OCI-LY7 (cell line): Measurements from ENCODE around the gene IGFBP2. TPM values are rescaled to one million over a fixed set of nuclear protein-coding genes. Genes with fewer than 3 reads are reported as not detected.

Source experiments
- BruUV-seq: library from RNA; stranded (reverse); fragments of 400-500 nt; replicated peaks from 2 replicates; lab custom pipeline; 2021; lab: Mats Ljungman, UMichigan
- CTCF ChIA-PET: fragments of 300-600 bp; sonication (Branson Sonifier 250); formaldehyde crosslinking; loops from one replicate; lab custom pipeline; 2022; ENCODE audit warnings: antibody characterized with exemption; ENCODE audit not compliant: unreplicated experiment; lab: Charles Lee
- POLR2A ChIA-PET: fragments of 300-600 bp; sonication (Branson Sonifier 250); formaldehyde crosslinking; loops from one replicate; lab custom pipeline; 2022; ENCODE audit warnings: antibody characterized with exemption; lab: Charles Lee
- DNase-seq: peaks from one replicate; pipeline ENCODE4 v3.0.0-alpha.2; 2015; ENCODE audit warnings: low spot score
- H2AFZ ChIP-seq: fragments of 200-600 bp; sonication (generic), shearing (Covaris generic); 2 replicates; pipeline ENCODE4 v1.6.1; 2014; ENCODE audit warnings: mild to moderate bottlenecking, antibody characterized with exemption, low read length, moderate library complexity
- H3K27ac ChIP-seq: fragments of 200-600 bp; sonication (generic); 2 replicates; pipeline ENCODE4 v1.5.1; 2014; ENCODE audit warnings: mixed run types, low read depth, mild to moderate bottlenecking, moderate library complexity, low read length, inconsistent platforms; ENCODE audit not compliant: poor library complexity, severe bottlenecking
- H3K36me3 ChIP-seq: fragments of 200-600 bp; sonication (generic); 2 replicates; pipeline ENCODE4 v1.6.1; 2014; ENCODE audit warnings: mild to moderate bottlenecking, antibody characterized with exemption, low read length, moderate library complexity, mixed read lengths; ENCODE audit not compliant: insufficient read depth
- H3K4me1 ChIP-seq: fragments of 200-600 bp; sonication (generic); 2 replicates; pipeline ENCODE4 v1.5.1; 2014; ENCODE audit warnings: mild to moderate bottlenecking, low read length; ENCODE audit not compliant: insufficient read depth, poor library complexity, severe bottlenecking
- H3K4me2 ChIP-seq: fragments of 200-600 bp; sonication (generic); 2 replicates; pipeline ENCODE4 v1.6.1; 2014; ENCODE audit warnings: mild to moderate bottlenecking, low read length
- H3K4me3 ChIP-seq: fragments of 200-600 bp; sonication (generic); 2 replicates; pipeline ENCODE4 v1.5.1; 2014; ENCODE audit warnings: mild to moderate bottlenecking, low read depth, low read length; ENCODE audit not compliant: poor library complexity, severe bottlenecking
- H3K79me2 ChIP-seq: fragments of 200-600 bp; sonication (generic); 2 replicates; pipeline ENCODE4 v1.6.1; 2016; ENCODE audit warnings: low read depth, mild to moderate bottlenecking, low read length, moderate library complexity, mixed read lengths; ENCODE audit not compliant: insufficient read depth
- H3K9me2 ChIP-seq: fragments of 200-600 bp; sonication (generic); 2 replicates; pipeline ENCODE4 v1.6.1; 2016; ENCODE audit warnings: mild to moderate bottlenecking, low read length, mixed read lengths; ENCODE audit not compliant: insufficient read depth
- H3K9me3 ChIP-seq: fragments of 200-600 bp; sonication (generic); 2 replicates; pipeline ENCODE4 v1.6.1; 2014; ENCODE audit warnings: mild to moderate bottlenecking, mixed run types, low read length, mixed read lengths
- H4K20me1 ChIP-seq: fragments of 200-600 bp; sonication (generic); 2 replicates; pipeline ENCODE4 v1.6.1; 2014; ENCODE audit warnings: mild to moderate bottlenecking, antibody characterized with exemption, low read length, moderate library complexity, mixed read lengths; ENCODE audit not compliant: insufficient read depth
- EZH2phosphoT487 ChIP-seq: fragments of 200-600 bp; sonication (generic); IDR thresholded peaks from 2 replicates; pipeline ENCODE4 v1.6.1; 2018; ENCODE audit warnings: low read depth, borderline replicate concordance, mild to moderate bottlenecking, mixed run types, antibody characterized with exemption, low read length, moderate library complexity, mixed read lengths
- intact Hi-C: fragments of 100-400 bp; cut with micrococcal nuclease; formaldehyde crosslinking; loops from one replicate; pipeline ENCODE4 v1.10.0; 2022; ENCODE audit not compliant: unreplicated experiment
- total RNA-seq, 2 experiments: library from RNA; depleted of rRNA in 1 of 2; stranded (reverse); fragments of >200 nt in 1 of 2; shearing (Covaris generic) in 1 of 2; gene quantifications; 2 replicates each; pipeline ENCODE4 v1.2.3, GENCODE V29; 2014 to 2022
- TF ChIP-seq, protein P1 (sequence below): fragments of 200-600 bp; sonication (generic); conservative IDR thresholded peaks from 2 replicates; pipeline ENCODE4 v1.5.1; 2014; ENCODE audit warnings: mild to moderate bottlenecking, antibody characterized with exemption, low read length, moderate library complexity, mixed read lengths

The IGFBP2 gene
- total RNA-seq, 2 experiments from 2014 or later, result 0.66 TPM; not detected in 1

DNA sequence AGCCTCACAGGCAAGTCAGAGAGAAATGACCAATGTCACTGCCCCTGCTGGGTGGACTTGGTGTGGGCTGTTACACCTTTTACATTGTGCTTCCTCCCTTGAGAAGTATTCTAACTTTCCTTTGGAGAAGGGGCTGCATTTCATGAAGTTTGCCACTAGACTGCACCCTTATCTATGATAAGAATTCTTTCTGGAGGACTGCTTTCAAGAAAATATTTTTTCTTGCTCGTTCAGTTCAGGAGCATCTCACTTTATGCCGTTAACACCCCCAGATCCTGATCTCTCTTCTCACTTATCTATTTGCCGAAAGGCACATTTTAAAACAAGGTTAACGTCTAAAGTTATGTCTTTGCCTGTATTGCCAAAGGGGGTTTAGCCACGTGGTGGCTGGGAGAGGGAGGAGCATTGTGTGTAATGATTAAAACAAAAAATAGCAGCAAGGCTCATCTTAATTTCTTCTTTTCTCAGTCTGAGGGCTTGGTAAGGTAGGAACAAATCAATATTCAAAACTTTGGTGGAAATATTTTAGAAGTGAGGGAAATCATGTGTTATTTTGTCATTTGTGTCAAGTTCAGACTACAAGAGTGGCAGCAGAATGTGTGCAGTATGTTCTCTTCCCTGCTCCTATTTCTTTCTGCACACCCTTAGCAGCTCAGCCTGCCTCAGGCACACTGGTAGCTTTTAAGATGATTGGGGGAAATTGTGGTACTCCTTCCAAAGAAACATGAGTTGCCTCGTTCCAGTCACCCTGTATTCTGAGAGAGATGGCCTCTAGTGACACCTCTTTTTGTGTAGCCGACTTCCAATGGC, 63.7 kb downstream of the IGFBP2 start:
- H3K27ac ChIP-seq, result no peak overlapping the region
- H3K79me2 ChIP-seq, result no peaks in the 10 kb centered on the region
- H2AFZ ChIP-seq, result no peak overlapping the region
- intact Hi-C loops, result loop anchor here (5.0 kb wide), 1 partner anchor 815 kb away; no protein-coding TSS in a partner anchor
- no peaks in the 10 kb centered on the region for H4K20me1 ChIP-seq
- no TSS peak for BruUV-seq
- ChIA-PET POLR2A (no interaction called here), CTCF (no interaction called here)
- H3K4me2 ChIP-seq, result no peak overlapping the region
- no peak overlapping the region for H3K4me3 ChIP-seq
- H3K9me2 ChIP-seq, result no peaks in the 10 kb centered on the region
- peak; percentile 5 for DNase-seq
- no peaks in the 10 kb centered on the region for H3K9me3 ChIP-seq
- H3K4me1 ChIP-seq, result no peaks in the 10 kb centered on the region
- TF ChIP-seq EZH2phosphoT487, result no peak
- TF ChIP-seq, protein P1, sequence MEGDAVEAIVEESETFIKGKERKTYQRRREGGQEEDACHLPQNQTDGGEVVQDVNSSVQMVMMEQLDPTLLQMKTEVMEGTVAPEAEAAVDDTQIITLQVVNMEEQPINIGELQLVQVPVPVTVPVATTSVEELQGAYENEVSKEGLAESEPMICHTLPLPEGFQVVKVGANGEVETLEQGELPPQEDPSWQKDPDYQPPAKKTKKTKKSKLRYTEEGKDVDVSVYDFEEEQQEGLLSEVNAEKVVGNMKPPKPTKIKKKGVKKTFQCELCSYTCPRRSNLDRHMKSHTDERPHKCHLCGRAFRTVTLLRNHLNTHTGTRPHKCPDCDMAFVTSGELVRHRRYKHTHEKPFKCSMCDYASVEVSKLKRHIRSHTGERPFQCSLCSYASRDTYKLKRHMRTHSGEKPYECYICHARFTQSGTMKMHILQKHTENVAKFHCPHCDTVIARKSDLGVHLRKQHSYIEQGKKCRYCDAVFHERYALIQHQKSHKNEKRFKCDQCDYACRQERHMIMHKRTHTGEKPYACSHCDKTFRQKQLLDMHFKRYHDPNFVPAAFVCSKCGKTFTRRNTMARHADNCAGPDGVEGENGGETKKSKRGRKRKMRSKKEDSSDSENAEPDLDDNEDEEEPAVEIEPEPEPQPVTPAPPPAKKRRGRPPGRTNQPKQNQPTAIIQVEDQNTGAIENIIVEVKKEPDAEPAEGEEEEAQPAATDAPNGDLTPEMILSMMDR, result peak; percentile 66
- no peaks in the 10 kb centered on the region for H3K36me3 ChIP-seq

DNA sequence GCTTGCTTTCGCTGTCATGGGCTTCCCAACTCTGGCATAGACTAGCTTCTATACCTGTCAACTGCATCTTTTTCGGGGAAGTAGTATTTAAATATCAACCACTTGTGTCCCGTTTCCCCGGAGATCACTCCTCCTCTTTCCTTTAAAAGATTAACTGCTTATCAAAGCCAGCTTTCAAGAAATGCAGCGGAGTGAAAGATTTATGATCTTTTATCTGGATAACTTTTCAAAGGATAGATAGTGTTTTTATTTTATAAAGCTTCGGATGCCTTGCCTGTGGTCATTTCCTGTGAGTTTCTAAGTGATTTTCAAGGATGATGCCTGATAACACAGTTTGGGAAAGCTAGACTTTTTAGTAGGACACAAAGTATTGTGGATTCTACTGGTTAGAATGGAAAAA, 65.1 kb downstream of the IGFBP2 start:
- Histone ChIP-seq H3K36me3 (no peaks in the 10 kb centered on the region), H2AFZ (no peak overlapping the region), H3K4me1 (no peaks in the 10 kb centered on the region), H3K79me2 (no peaks in the 10 kb centered on the region), H3K9me3 (no peaks in the 10 kb centered on the region), H3K4me3 (no peak overlapping the region), H3K27ac (no peak overlapping the region), H3K9me2 (no peaks in the 10 kb centered on the region), H3K4me2 (no peak overlapping the region), H4K20me1 (no peaks in the 10 kb centered on the region)
- POLR2A ChIA-PET, result interaction anchor here (1.2 kb wide), 1 partner anchor 10 kb away, joined by 3 read pairs; no protein-coding TSS in a partner anchor
- TF ChIP-seq, protein P1, result no peak
- TF ChIP-seq EZH2phosphoT487, result no peak
- CTCF ChIA-PET, result no interaction called here
- no TSS peak for BruUV-seq
- DNase-seq, result no peak
- intact Hi-C loops, result loop anchor here (2.0 to 5.0 kb wide), 2 partner anchors 445 to 814 kb away; no protein-coding TSS in a partner anchor

DNA sequence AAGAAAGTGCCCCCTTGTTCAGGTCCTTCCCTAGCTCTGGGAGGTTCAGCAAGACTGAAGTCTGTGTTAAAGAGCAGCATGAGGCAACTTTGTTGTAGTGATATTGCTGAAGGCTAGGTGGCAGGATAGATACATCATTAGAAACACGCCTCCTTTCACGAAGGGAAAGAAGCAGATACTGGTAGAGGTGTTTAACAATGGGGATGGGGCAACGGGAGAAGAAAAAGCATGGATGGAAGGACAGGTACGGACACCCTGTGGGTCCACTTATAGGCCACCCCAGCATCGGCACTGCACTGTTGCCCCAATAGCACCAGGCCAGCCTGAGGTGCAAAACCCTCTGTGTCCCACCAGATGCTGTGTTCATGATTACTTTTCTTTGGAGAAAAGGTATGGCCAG, 65.7 kb downstream of the IGFBP2 start:
- Histone ChIP-seq H3K9me2 (no peaks in the 10 kb centered on the region), H4K20me1 (no peaks in the 10 kb centered on the region), H3K9me3 (no peaks in the 10 kb centered on the region), H3K79me2 (no peaks in the 10 kb centered on the region), H2AFZ (no peak overlapping the region), H3K4me2 (no peak overlapping the region), H3K4me3 (no peak overlapping the region), H3K36me3 (no peaks in the 10 kb centered on the region), H3K27ac (no peak overlapping the region), H3K4me1 (no peaks in the 10 kb centered on the region)
- intact Hi-C loops, result loop anchor here (2.0 to 5.0 kb wide), 2 partner anchors 444 to 813 kb away; no protein-coding TSS in a partner anchor
- peak; percentile 42 for DNase-seq
- no TSS peak for BruUV-seq
- ChIA-PET CTCF (no interaction called here), POLR2A (interaction anchor here (1.2 kb wide), 1 partner anchor 11 kb away, joined by 3 read pairs; no protein-coding TSS in a partner anchor)
- TF ChIP-seq, protein P1, result peak; percentile 73
- TF ChIP-seq EZH2phosphoT487, result no peak
